ENCODE data around the gene RBBP8. TPM values are rescaled to one million over a fixed set of nuclear protein-coding genes. Genes with fewer than 3 reads are reported as not detected.

The RBBP8 gene
- total RNA-seq, 1 donor from 2014 or later: 44.0 TPM

DNA sequence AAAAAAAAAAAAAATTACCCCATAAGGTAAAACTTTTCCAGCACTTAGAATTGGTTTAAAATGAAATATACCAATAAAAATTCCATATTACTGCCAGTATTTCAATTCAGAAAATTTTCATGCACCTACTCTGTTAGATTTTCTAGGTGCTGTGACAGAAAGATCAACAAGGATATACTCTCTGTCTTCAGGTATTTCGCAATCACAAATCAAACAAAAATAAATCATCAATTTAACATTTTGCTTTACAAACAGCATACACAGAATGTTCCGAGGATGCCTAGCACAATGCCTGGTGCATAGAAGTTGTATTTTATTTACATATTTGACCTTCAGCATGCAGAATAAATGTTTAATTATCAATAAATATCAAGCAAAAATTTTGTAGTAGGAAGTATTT, 66.5 kb downstream of the RBBP8 start:
- TF ChIP-seq, protein P1, sequence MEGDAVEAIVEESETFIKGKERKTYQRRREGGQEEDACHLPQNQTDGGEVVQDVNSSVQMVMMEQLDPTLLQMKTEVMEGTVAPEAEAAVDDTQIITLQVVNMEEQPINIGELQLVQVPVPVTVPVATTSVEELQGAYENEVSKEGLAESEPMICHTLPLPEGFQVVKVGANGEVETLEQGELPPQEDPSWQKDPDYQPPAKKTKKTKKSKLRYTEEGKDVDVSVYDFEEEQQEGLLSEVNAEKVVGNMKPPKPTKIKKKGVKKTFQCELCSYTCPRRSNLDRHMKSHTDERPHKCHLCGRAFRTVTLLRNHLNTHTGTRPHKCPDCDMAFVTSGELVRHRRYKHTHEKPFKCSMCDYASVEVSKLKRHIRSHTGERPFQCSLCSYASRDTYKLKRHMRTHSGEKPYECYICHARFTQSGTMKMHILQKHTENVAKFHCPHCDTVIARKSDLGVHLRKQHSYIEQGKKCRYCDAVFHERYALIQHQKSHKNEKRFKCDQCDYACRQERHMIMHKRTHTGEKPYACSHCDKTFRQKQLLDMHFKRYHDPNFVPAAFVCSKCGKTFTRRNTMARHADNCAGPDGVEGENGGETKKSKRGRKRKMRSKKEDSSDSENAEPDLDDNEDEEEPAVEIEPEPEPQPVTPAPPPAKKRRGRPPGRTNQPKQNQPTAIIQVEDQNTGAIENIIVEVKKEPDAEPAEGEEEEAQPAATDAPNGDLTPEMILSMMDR (IDR thresholded peaks at IDR 0.05; ENCODE audit: insufficient read depth, low read length, poor library complexity, severe bottlenecking): no peak
- DNase-seq (ENCODE audit: low read depth): no peak
- Histone ChIP-seq H3K27me3 (ENCODE audit: control insufficient read depth, insufficient read depth, low read length) (no peaks in the 10 kb centered on the region), H3K36me3 (ENCODE audit: control insufficient read depth, insufficient read depth, low read length) (no peaks in the 10 kb centered on the region), H3K4me3 (ENCODE audit: low read depth, low read length) (no peak overlapping the region)

DNA sequence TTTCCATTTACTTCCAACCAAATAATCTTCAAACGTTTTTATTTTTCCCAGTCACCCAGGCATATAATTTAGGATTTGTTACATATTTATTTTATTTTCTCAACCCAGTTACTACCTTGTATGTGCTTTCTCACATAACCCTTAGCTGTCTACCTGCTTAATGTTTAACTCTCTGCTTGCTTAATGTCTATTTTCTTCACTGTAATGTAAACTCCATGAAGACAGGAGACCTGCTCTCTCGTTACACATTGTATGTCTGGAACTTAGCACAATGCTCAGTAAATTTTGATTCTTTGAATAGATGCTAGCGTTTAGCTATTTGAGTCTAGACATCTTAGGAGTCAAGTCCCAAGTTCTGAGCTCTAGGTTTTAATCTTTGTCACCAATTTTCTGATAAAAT, 70.2 kb downstream of the RBBP8 start:
- DNase-seq (ENCODE audit: low read depth): no peak
- TF ChIP-seq, protein P1 (IDR thresholded peaks at IDR 0.05; ENCODE audit: insufficient read depth, low read length, poor library complexity, severe bottlenecking): no peak
- Histone ChIP-seq H3K36me3 (ENCODE audit: control insufficient read depth, insufficient read depth, low read length) (no peaks in the 10 kb centered on the region), H3K4me3 (ENCODE audit: low read depth, low read length) (no peak overlapping the region), H3K27me3 (ENCODE audit: control insufficient read depth, insufficient read depth, low read length) (no peaks in the 10 kb centered on the region)

DNA sequence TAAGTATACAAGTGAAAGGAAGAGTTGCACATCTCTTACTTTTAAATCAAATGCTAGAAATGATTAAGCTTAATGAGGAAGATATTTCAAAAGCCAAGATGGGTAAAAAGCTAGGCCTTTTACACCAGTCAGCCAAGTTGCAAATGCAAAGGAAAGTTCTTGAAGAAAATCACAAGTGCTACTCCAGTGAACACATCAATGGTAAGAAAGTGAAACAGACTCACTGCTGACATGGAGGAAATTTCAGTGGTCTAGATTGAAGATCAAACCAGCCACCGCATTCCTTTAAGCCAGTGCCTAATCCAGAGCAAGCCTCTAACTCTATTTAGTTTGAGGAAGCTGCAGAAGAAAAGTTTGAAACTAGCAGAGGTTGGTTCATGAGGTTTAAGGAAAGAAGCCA, 79.1 kb downstream of the RBBP8 start:
- Histone ChIP-seq H3K36me3 (ENCODE audit: control insufficient read depth, insufficient read depth, low read length) (no peaks in the 10 kb centered on the region), H3K4me3 (ENCODE audit: low read depth, low read length) (no peak overlapping the region), H3K27me3 (ENCODE audit: control insufficient read depth, insufficient read depth, low read length) (no peaks in the 10 kb centered on the region)
- TF ChIP-seq, protein P1 (IDR thresholded peaks at IDR 0.05; ENCODE audit: insufficient read depth, low read length, poor library complexity, severe bottlenecking): no peak
- no peak for DNase-seq (ENCODE audit: low read depth)

DNA sequence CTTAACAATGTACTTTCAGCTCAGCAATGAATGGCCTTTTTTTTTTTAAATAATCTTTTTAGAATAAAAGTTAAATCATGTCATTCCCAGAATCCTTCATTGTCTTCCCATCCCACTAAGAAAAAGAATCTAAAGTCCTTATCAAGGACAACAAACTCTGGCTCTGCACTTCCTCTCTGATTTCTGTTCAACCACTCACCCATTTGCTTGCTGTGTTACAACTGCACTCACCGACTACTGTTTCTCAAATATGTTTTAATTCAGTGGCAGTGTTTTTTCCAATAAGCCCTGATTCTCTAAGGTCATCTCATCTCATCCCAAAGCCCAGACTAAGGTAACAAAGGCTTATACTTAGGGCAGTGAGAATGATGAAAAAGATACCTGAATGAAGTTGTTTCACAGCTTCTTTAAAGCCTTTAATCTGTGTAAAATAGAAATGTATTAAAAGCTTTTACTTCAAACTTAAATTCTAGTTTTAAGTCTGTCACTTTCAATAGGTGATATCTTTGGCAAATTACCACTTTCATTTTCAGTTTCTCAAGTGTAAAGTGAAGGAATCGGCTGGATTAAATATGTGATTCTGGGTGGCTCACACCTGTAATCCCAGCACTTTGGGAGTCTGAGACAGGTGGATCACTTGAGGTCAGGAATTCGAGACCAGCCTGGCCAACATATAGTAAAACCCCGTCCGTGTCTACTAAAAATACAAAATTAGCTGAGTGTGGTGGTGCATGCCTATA, 87.6 kb downstream of the RBBP8 start:
- no peak overlapping the region for H3K4me3 ChIP-seq (ENCODE audit: low read depth, low read length)
- no peaks in the 10 kb centered on the region for H3K36me3 ChIP-seq (ENCODE audit: control insufficient read depth, insufficient read depth, low read length)
- H3K27me3 ChIP-seq (ENCODE audit: control insufficient read depth, insufficient read depth, low read length): no peaks in the 10 kb centered on the region
- TF ChIP-seq, protein P1 (IDR thresholded peaks at IDR 0.05; ENCODE audit: insufficient read depth, low read length, poor library complexity, severe bottlenecking): no peak
- DNase-seq (ENCODE audit: low read depth): no peak

DNA sequence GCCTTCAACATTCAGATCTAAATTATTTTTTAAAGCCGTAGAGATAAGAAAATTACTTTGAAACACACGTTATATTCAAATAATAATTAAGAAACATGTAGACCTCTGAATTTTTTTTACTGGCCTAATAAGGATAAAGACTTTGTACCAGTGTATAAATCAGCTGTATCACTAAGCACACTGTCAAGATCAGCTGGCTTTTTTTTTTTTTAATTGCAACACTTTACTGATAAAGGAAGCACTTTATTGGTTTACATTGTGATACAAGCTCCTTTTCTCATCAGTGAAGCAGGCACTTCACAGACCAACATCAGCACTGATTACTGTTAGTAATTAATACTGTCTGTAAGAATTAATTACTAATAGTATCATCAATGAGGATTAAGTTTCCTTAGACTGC, 88.5 kb downstream of the RBBP8 start:
- Histone ChIP-seq H3K27me3 (ENCODE audit: control insufficient read depth, insufficient read depth, low read length) (no peaks in the 10 kb centered on the region), H3K36me3 (ENCODE audit: control insufficient read depth, insufficient read depth, low read length) (no peaks in the 10 kb centered on the region), H3K4me3 (ENCODE audit: low read depth, low read length) (no peak overlapping the region)
- DNase-seq (ENCODE audit: low read depth): no peak
- TF ChIP-seq, protein P1 (IDR thresholded peaks at IDR 0.05; ENCODE audit: insufficient read depth, low read length, poor library complexity, severe bottlenecking): no peak

DNA sequence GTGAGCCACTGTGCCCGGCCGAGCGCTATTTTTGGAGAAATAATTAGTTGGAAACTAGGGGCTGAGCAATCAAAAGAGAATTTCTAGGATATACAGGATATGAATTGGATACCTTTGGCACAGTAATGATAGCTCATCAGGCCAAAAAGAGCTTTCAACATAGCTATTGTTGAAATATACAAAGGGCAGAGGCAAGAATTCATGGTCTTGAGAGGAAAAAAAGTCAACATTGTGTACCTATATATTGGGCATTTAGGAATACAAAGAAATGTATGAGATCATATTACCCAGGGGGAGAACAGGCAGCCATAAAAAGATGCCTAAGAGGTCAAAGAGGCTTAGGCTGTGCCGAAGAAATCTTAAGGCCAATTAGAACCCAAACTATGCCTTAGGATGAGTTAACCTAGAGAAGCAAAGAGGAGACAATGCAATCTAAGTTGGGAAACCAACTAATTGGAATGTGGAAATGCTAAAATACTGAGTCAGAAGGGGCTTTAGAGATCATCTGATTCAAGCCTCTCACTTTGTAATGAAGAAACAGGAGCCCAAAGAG, 99.0 kb downstream of the RBBP8 start:
- TF ChIP-seq, protein P1 (IDR thresholded peaks at IDR 0.05; ENCODE audit: insufficient read depth, low read length, poor library complexity, severe bottlenecking): no peak
- Histone ChIP-seq H3K4me3 (ENCODE audit: low read depth, low read length) (no peak overlapping the region), H3K36me3 (ENCODE audit: control insufficient read depth, insufficient read depth, low read length) (no peaks in the 10 kb centered on the region), H3K27me3 (ENCODE audit: control insufficient read depth, insufficient read depth, low read length) (no peaks in the 10 kb centered on the region)
- peak; percentile 28 for DNase-seq (ENCODE audit: low read depth)

Data from kidney epithelial cell (primary cell).